ENCODE data around the gene GSN.
A peak's percentile ranks its signal among the peaks of the same experiment; 100 is the strongest.

The GSN gene

GRCh38 chr9:121272401-121272948, 4.5 kb downstream of the GSN start:
- H3K27ac Mint-ChIP-seq, result peak overlapping the region; percentile 94
- intact Hi-C loops (cut with micrococcal nuclease), result no loop called here
- H3K4me3 Mint-ChIP-seq, result peak overlapping the region; percentile 97
- H3K27me3 Mint-ChIP-seq, result no peaks in the 10 kb centered on the region
- peaks cover 75% of the 10 kb centered on the region for H3K4me1 Mint-ChIP-seq (ENCODE audit: low read depth)
- peaks cover 89% of the 10 kb centered on the region for H3K36me3 Mint-ChIP-seq (ENCODE audit: low read depth)
- H3K9me3 Mint-ChIP-seq, result no peaks in the 10 kb centered on the region

GRCh38 chr9:121273064-121273775, 5.3 kb downstream of the GSN start:
- peaks cover 82% of the 10 kb centered on the region for H3K36me3 Mint-ChIP-seq (ENCODE audit: low read depth)
- H3K4me3 Mint-ChIP-seq, result peak overlapping the region; percentile 97
- no peaks in the 10 kb centered on the region for H3K27me3 Mint-ChIP-seq
- peaks cover 78% of the 10 kb centered on the region for H3K4me1 Mint-ChIP-seq (ENCODE audit: low read depth)
- peak overlapping the region; percentile 94 for H3K27ac Mint-ChIP-seq
- no peaks in the 10 kb centered on the region for H3K9me3 Mint-ChIP-seq
- intact Hi-C loops (cut with micrococcal nuclease), result no loop called here

GRCh38 chr9:121274851-121275250, 6.9 kb downstream of the GSN start:
- H3K4me1 Mint-ChIP-seq (ENCODE audit: low read depth), result peaks cover 86% of the 10 kb centered on the region
- intact Hi-C loops (cut with micrococcal nuclease), result no loop called here

GRCh38 chr9:121275781-121276658, 8.1 kb downstream of the GSN start:
- Mint-ChIP-seq H3K9me3 (no peaks in the 10 kb centered on the region), H3K27ac (peak overlapping the region; percentile 85), H3K4me1 (ENCODE audit: low read depth) (peaks cover 85% of the 10 kb centered on the region), H3K4me3 (no peak overlapping the region), H3K36me3 (ENCODE audit: low read depth) (peaks cover 79% of the 10 kb centered on the region), H3K27me3 (no peaks in the 10 kb centered on the region)
- intact Hi-C loops (cut with micrococcal nuclease), result no loop called here

More at GRCh38 chr9:121274851-121275250, 6.9 kb downstream of the GSN start:
- no peaks in the 10 kb centered on the region for H3K9me3 Mint-ChIP-seq
- H3K27ac Mint-ChIP-seq, result peak overlapping the region; percentile 73
- no peaks in the 10 kb centered on the region for H3K27me3 Mint-ChIP-seq
- H3K36me3 Mint-ChIP-seq (ENCODE audit: low read depth), result peaks cover 79% of the 10 kb centered on the region
- no peak overlapping the region for H3K4me3 Mint-ChIP-seq

GRCh38 chr9:121277026-121277425, 9.1 kb downstream of the GSN start:
- Mint-ChIP-seq H3K27ac (peak overlapping the region; percentile 85), H3K27me3 (no peaks in the 10 kb centered on the region), H3K9me3 (no peaks in the 10 kb centered on the region), H3K4me3 (no peak overlapping the region), H3K4me1 (ENCODE audit: low read depth) (peaks cover 86% of the 10 kb centered on the region), H3K36me3 (ENCODE audit: low read depth) (peaks cover 79% of the 10 kb centered on the region)
- intact Hi-C loops (cut with micrococcal nuclease), result no loop called here

- H3K27me3 Mint-ChIP-seq, result no peaks in the 10 kb centered on the region
- H3K36me3 Mint-ChIP-seq (ENCODE audit: low read depth), result peaks cover 76% of the 10 kb centered on the region
- intact Hi-C loops (cut with micrococcal nuclease), result no loop called here
- H3K9me3 Mint-ChIP-seq, result no peaks in the 10 kb centered on the region
- peaks cover 86% of the 10 kb centered on the region for H3K4me1 Mint-ChIP-seq (ENCODE audit: low read depth)
- peak overlapping the region; percentile 43 for H3K4me3 Mint-ChIP-seq
- peak overlapping the region; percentile 85 for H3K27ac Mint-ChIP-seq
Observed at GRCh38 chr9:121277518-121278295, 9.7 kb downstream of the GSN start.

GRCh38 chr9:121278477-121279261, 10.7 kb downstream of the GSN start:
- intact Hi-C loops (cut with micrococcal nuclease), result no loop called here
- H3K4me1 Mint-ChIP-seq (ENCODE audit: low read depth), result peaks cover 90% of the 10 kb centered on the region

GRCh38 chr9:121279776-121280388, 11.9 kb downstream of the GSN start:
- Mint-ChIP-seq H3K4me3 (peak overlapping the region; percentile 61), H3K4me1 (ENCODE audit: low read depth) (peaks cover 90% of the 10 kb centered on the region), H3K27ac (peak overlapping the region; percentile 85), H3K36me3 (ENCODE audit: low read depth) (peaks cover 82% of the 10 kb centered on the region), H3K9me3 (no peaks in the 10 kb centered on the region), H3K27me3 (no peaks in the 10 kb centered on the region)
- intact Hi-C loops (cut with micrococcal nuclease), result loop anchor here (5.0 kb wide), 1 partner anchor 58 kb away; no protein-coding TSS in a partner anchor

More at GRCh38 chr9:121278477-121279261, 10.7 kb downstream of the GSN start:
- H3K27me3 Mint-ChIP-seq, result no peaks in the 10 kb centered on the region
- H3K27ac Mint-ChIP-seq, result peak overlapping the region; percentile 85
- H3K36me3 Mint-ChIP-seq (ENCODE audit: low read depth), result peaks cover 81% of the 10 kb centered on the region
- peak overlapping the region; percentile 61 for H3K4me3 Mint-ChIP-seq
- H3K9me3 Mint-ChIP-seq, result no peaks in the 10 kb centered on the region

GRCh38 chr9:121280715-121281613, 13.0 kb downstream of the GSN start:
- Mint-ChIP-seq H3K27me3 (no peaks in the 10 kb centered on the region), H3K4me1 (ENCODE audit: low read depth) (peaks cover 94% of the 10 kb centered on the region), H3K36me3 (ENCODE audit: low read depth) (peaks cover 84% of the 10 kb centered on the region), H3K27ac (peak overlapping the region; percentile 98), H3K9me3 (no peaks in the 10 kb centered on the region), H3K4me3 (no peak overlapping the region)
- intact Hi-C loops (cut with micrococcal nuclease), result loop anchor here (5.0 kb wide), 1 partner anchor 59 kb away; no protein-coding TSS in a partner anchor

- peaks cover 84% of the 10 kb centered on the region for H3K36me3 Mint-ChIP-seq (ENCODE audit: low read depth)
- no peaks in the 10 kb centered on the region for H3K27me3 Mint-ChIP-seq
- H3K27ac Mint-ChIP-seq, result peak overlapping the region; percentile 98
- no peaks in the 10 kb centered on the region for H3K9me3 Mint-ChIP-seq
- H3K4me3 Mint-ChIP-seq, result peak overlapping the region; percentile 61
- peaks cover 95% of the 10 kb centered on the region for H3K4me1 Mint-ChIP-seq (ENCODE audit: low read depth)
- intact Hi-C loops (cut with micrococcal nuclease), result loop anchor here (2.0 to 5.0 kb wide), 2 partner anchors 13 to 59 kb away; partner anchors contain the start of gene GSN
Observed at GRCh38 chr9:121281614-121282276, 13.8 kb downstream of the GSN start.

- H3K27ac Mint-ChIP-seq, result peak overlapping the region; percentile 98
- peaks cover 84% of the 10 kb centered on the region for H3K36me3 Mint-ChIP-seq (ENCODE audit: low read depth)
- H3K27me3 Mint-ChIP-seq, result no peaks in the 10 kb centered on the region
- peaks cover 96% of the 10 kb centered on the region for H3K4me1 Mint-ChIP-seq (ENCODE audit: low read depth)
- H3K4me3 Mint-ChIP-seq, result peak overlapping the region; percentile 57
- intact Hi-C loops (cut with micrococcal nuclease), result loop anchor here (2.0 to 5.0 kb wide), 2 partner anchors 14 to 60 kb away; partner anchors contain the start of gene GSN
- no peaks in the 10 kb centered on the region for H3K9me3 Mint-ChIP-seq
Observed at GRCh38 chr9:121282277-121283079, 14.5 kb downstream of the GSN start.

Measured in dendritic cell treated with granulocyte-macrophage colony-stimulating factor and Interleukin-4, amounts not matched to agents 40 ng/mL and 50 ng/mL, for 4 days (primary cell).